Body of pancreas (tissue), 4 donors: ENCODE data around the gene CLEC1B.

Experiments
- CTCF ChIP-seq, 7 experiments: fragments of 450-650 bp in 4 of 7; fragments of 200-600 bp in 3 of 7; sonication (generic) in 3 of 7; IDR thresholded peaks; one replicate each; pipeline ENCODE4 v1.5.1; 2016 to 2019; ENCODE audit warnings: antibody characterized with exemption in 7 of 7
- POLR2A ChIP-seq, 3 donors: fragments of 450-650 bp; IDR thresholded peaks; one replicate each; pipeline ENCODE4 v1.6.1; 2016; ENCODE audit warnings: antibody characterized with exemption in 3 of 3, mild to moderate bottlenecking in 2 of 3

GRCh38 chr12:9977916-9978315, 21.0 kb downstream of the CLEC1B start:
- no peak for TF ChIP-seq CTCF (IDR thresholded peaks at IDR 0.05)
- no peak for TF ChIP-seq POLR2A (IDR thresholded peaks at IDR 0.05)
